T-helper 2 cell treated with Interferon-gamma antibody and Interleukin-4, amounts not matched to agents 100 ng/mL and 5 ng/mL, for 36 hours (primary cell): ENCODE results near the gene AQP12B. TPM values are rescaled to one million over a fixed set of nuclear protein-coding genes. Genes with fewer than 3 reads are reported as not detected.
"Not testable (repeated sequence)": the region's sequence is repeated elsewhere in the genome, so short reads cannot be mapped to it uniquely, and the experiment has no call there.

Experiments used
- intact Hi-C: fragments of 100-400 bp; cut with micrococcal nuclease; formaldehyde crosslinking; loops from one replicate; pipeline ENCODE4 v1.15.1; 2023
- total RNA-seq: library from RNA; stranded (reverse); gene quantifications from 2 replicates; pipeline ENCODE4 v1.2.3, GENCODE V29; 2022

The AQP12B gene
- total RNA-seq, 1 donor from 2014 or later: not detected

GRCh38 chr2:240701736-240702639, 19.3 kb upstream of the AQP12B start:
- intact Hi-C loops: no loop called here

- intact Hi-C loops: no loop called here
Observed at GRCh38 chr2:240701091-240701735, 18.5 kb upstream of the AQP12B start.

DNA sequence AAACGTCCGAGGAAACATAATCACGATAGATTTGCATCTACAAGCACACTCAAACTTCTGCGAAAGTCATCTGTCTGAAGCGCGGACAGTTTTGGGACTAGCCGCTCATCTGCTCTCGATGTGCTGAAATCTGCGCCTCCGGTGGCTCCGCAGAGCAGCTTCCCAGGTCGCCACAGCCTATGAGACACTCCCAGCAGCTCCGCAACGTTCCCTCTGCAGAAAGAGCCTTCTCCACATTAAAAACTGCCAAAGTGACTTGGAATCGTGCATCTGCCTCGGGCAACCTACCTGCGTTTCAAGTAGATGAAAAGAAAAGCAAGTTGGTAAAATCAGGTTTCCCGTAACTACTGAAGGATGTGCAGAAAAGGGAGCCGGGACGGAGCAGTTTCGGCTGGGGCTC, 17.9 kb upstream of the AQP12B start:
- intact Hi-C loops: not testable (repeated sequence)

- intact Hi-C loops: not testable (repeated sequence)
Observed at GRCh38 chr2:240699835-240700234, 17.1 kb upstream of the AQP12B start.

GRCh38 chr2:240698852-240699561, 16.3 kb upstream of the AQP12B start:
- intact Hi-C loops: not testable (repeated sequence)

DNA sequence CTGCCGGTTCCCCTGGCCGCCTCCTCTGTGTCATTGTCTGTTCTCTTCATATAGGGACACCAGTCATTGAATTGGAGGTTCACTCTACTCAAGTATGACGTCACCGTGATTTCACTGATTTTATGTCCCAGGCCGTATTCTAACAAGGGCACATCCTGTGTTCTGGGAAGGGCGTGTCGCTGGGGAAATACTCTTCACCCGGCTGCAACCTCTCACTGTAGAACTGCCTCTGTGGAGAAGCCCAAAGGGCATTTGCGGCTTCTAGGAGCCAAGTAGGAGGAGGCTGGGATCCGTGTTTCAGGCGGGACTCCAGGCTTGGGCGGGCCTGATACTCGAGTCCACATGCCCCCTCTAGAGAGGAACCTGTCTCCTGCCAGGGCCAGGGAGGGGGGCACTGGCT, 13.8 kb upstream of the AQP12B start:
- intact Hi-C loops: not testable (repeated sequence)

DNA sequence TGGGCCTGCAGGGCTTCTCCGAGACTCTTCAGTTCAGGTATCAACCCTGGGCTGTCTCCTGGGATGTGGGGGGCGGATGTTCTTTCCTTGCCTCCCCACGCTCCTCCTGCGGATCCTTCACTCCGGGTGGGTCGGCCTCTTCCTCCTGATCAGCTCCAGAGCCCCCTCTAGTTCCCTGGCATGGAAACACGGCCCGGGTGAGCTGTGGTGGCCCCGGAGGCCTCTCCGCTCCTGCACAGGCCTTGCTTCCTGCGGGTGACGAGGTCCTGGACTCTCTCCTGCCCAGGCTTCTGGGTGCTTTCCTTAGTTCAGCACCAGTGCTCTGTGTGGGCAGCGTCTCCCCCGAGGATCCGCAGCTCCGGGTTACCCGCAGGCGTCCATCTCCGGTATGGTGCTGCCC, 12.9 kb upstream of the AQP12B start:
- intact Hi-C loops: not testable (repeated sequence)

GRCh38 chr2:240694304-240694703, 11.6 kb upstream of the AQP12B start:
- intact Hi-C loops: not testable (repeated sequence)

DNA sequence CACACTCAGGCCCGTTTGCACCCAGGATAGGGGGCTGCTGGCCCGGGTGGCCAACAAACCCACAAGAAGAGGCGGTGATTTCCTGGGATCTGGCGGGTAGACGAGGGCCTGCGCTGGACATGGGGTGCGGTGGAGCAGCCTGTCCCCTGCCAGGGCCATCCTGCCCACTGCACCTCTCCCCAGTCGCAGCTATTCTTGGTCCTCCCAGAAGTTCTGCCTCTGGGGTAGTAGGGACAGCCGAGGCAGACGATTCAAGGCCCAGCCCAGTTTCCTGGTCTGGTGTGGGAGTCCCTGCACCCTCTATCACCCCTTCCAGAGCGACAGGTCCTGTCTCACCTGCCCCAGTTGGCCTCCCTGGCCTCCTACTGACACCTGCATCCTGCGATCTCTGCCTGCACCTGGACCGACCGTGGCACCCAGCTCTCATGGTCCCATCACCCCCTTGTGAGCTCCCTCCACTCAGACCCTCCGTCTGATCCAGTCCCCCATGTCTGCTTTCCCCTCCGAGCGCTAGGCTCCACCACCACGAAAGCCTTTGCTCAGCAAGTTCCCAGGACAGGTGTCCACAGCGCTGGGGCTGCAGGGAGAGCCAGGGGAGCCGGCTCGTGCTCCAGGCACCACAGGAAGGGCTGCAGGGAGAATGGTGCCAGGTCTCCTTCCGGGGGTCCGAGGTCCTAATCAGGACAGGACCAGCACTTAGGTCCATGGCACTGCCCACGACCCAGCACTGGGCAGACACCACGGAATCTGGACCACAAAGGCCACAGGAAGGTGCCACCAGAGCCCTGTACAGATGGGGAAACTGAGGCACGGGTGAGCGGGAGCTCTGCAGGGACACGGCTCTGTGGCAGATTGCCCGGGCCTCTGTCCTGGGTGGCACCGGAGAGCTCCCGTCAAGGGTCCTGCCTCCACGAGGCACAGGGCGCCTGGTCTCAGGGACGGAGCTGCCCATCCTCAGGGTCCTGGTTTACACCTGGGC, 10.2 kb upstream of the AQP12B start:
- intact Hi-C loops: not testable (repeated sequence)

GRCh38 chr2:240691631-240692420, 9.1 kb upstream of the AQP12B start, which contains the start of gene AQP12A:
Gene AQP12A (plus strand): TSS chr2:240691866. CDS start chr2:240691914, 48 bp downstream.
- intact Hi-C loops: not testable (repeated sequence)

DNA sequence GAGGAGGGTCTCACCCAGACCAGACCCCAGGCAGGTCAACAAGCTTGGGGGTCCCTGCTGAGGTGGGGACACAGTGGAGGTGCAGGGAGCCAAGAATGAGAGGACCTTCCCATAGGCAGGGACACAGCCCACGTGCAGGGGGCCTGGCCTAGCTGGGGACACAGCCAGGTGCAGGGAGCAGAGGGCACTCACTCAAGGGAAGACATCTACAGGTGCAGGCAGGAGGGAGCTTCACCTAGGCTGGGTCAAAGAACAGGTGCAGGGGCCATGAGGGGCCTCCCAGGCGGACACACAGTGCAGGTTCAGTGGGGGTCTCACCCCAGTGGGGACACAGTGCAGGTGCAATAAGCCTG, 8.4 kb upstream of the AQP12B start:
- intact Hi-C loops: not testable (repeated sequence)

GRCh38 chr2:240690421-240691074, 7.9 kb upstream of the AQP12B start:
- intact Hi-C loops: not testable (repeated sequence)

- intact Hi-C loops: no loop called here
Observed at GRCh38 chr2:240689975-240690374, 7.3 kb upstream of the AQP12B start.

GRCh38 chr2:240688553-240688919, 5.9 kb upstream of the AQP12B start:
- intact Hi-C loops: no loop called here

DNA sequence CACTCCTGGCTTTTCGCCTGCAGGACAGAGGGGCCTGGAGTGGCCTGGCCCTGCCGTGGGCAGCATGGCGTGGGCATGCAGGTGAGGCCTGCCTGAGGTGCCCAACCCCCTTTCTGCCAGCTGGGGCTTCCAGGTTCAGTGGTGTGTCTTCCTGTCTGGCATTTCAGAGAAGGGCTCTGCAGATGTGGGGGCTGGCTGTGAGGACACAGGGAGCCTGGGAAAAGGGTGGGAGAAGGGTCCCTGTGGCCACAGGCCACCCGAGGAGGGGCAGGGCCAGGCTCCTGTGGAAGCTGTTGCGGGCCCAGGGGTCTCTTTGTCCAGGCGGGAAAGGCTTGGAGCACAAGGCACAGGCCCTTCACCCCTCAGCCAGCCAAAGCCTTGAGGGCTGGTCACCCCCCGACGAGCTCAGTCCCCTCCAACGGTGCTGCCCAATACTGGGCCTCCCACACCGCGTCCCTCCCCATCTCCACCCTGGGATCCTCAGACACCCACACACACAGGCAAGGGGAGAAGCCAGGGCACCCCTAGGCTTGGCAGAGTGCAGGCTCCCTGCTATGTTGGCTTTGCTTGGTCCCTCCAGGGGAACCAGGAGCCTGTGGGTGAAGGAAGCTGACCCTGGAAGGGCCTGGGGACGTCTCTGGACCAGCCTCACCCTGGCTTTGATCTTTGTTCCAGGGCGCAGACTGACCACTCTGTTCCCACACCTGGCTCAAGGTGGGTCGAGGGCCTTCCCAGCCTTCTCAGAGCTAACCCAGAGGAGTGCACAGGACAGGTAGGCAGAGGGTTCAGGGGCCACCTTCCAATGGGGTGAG, 5.3 kb upstream of the AQP12B start:
- intact Hi-C loops: no loop called here

- intact Hi-C loops: no loop called here
Observed at GRCh38 chr2:240687045-240687740, 4.5 kb upstream of the AQP12B start.

GRCh38 chr2:240686460-240686859, 3.8 kb upstream of the AQP12B start:
- intact Hi-C loops: no loop called here

- intact Hi-C loops: no loop called here
Observed at GRCh38 chr2:240685771-240686371, 3.2 kb upstream of the AQP12B start.
